HCT116 (cell line): ENCODE data around the gene YOD1. TPM values are rescaled to one million over a fixed set of nuclear protein-coding genes. Genes with fewer than 3 reads are reported as not detected.

Source experiments
- ATAC-seq: fragments of 200-7000 bp; cut with Tn5 transposase; 2 replicates; pipeline ENCODE4 v1.9.1; 2020; ENCODE audit warnings: mild to moderate bottlenecking, moderate library complexity
- BruUV-seq: library from RNA; stranded (reverse); fragments of 400-500 nt; replicated peaks from 2 replicates; lab custom pipeline; 2021; lab: Mats Ljungman, UMichigan
- CTCF ChIA-PET: fragments of 300-600 bp; sonication (Branson Sonifier 250); formaldehyde crosslinking; loops from one replicate; lab custom pipeline; 2021; ENCODE audit warnings: antibody characterized with exemption; lab: Charles Lee
- POLR2A ChIA-PET: fragments of 300-600, 350-600 bp; sonication (Branson Sonifier 250); formaldehyde crosslinking; loops from one replicate; lab custom pipeline; 2021; ENCODE audit warnings: antibody characterized with exemption; lab: Charles Lee
- RAD21 ChIA-PET, 2 experiments: fragments of 300-600 bp; sonication (Branson Sonifier 250); formaldehyde crosslinking; loops; one replicate each; lab custom pipeline; 2023; ENCODE audit warnings: low total read pairs in 2 of 2; ENCODE audit not compliant: uncharacterized antibody in 2 of 2, unreplicated experiment in 2 of 2, low non-redundant PET in 1 of 2; lab: Charles Lee
- DNase-seq: peaks from one replicate; pipeline ENCODE4 v3.0.0-alpha.2; 2010; ENCODE audit warnings: low read depth, low spot score
- H2AFZ ChIP-seq: fragments of 200-600 bp; shearing (Covaris generic), sonication (generic); 2 replicates; pipeline ENCODE4 v1.6.1; 2017; ENCODE audit warnings: low read depth, mixed run types, mixed read lengths, antibody characterized with exemption, low read length; ENCODE audit not compliant: poor library complexity, severe bottlenecking
- H3K27ac ChIP-seq: 2 replicates; pipeline ENCODE4 v1.5.1; 2012; ENCODE audit warnings: low read depth, low read length
- H3K27me3 ChIP-seq: fragments of 200-600 bp; sonication (generic); 2 replicates; pipeline ENCODE4 v1.6.1; 2016; ENCODE audit warnings: mixed run types, low read length, mixed read lengths; ENCODE audit not compliant: insufficient read depth
- H3K36me3 ChIP-seq, 2 experiments: fragments of 200-500 bp in 1 of 2; fragments of 200-600 bp in 1 of 2; sonication (Bioruptor generic) in 1 of 2; sonication (generic) in 1 of 2; 2 replicates each; pipeline versions ENCODE4 v1.5.1 to v1.6.1; 2014 to 2016; ENCODE audit warnings: low read length in 2 of 2, inconsistent platforms in 1 of 2, mixed read lengths in 1 of 2, mixed run types in 1 of 2; ENCODE audit not compliant: insufficient read depth in 2 of 2, control insufficient read depth in 1 of 2
- H3K4me1 ChIP-seq, 2 experiments: fragments of 200-600 bp in 1 of 2; sonication (generic) in 1 of 2; 2 replicates each; pipeline versions ENCODE4 v1.5.1 to v1.6.1; 2012 to 2017; ENCODE audit warnings: low read length in 2 of 2, inconsistent platforms in 1 of 2, mild to moderate bottlenecking in 1 of 2, mixed read lengths in 1 of 2, mixed run types in 1 of 2, moderate library complexity in 1 of 2; ENCODE audit not compliant: insufficient read depth in 2 of 2, control insufficient read depth in 1 of 2
- H3K4me2 ChIP-seq: fragments of 200-600 bp; sonication (generic); 2 replicates; pipeline ENCODE4 v1.6.1; 2017; ENCODE audit warnings: mixed run types, low read length, mixed read lengths
- H3K4me3 ChIP-seq, 2 experiments: fragments of 200-600 bp in 1 of 2; sonication (generic) in 1 of 2; replicated peaks in 1 of 2; 2 replicates each; pipeline ENCODE4 v1.5.1; 2011 to 2016; ENCODE audit warnings: low read length in 2 of 2, control low read depth in 1 of 2, low read depth in 1 of 2, mild to moderate bottlenecking in 1 of 2, mixed read lengths in 1 of 2, mixed run types in 1 of 2
- H3K79me2 ChIP-seq: fragments of 200-600 bp; sonication (generic); 2 replicates; pipeline ENCODE4 v1.6.1; 2017; ENCODE audit warnings: mild to moderate bottlenecking, mixed run types, low read length, moderate library complexity, mixed read lengths; ENCODE audit not compliant: insufficient read depth
- H3K9ac ChIP-seq: fragments of 200-600 bp; sonication (generic); 2 replicates; pipeline ENCODE4 v1.6.1; 2016; ENCODE audit warnings: low read length, mixed read lengths
- H3K9me2 ChIP-seq: fragments of 200-600 bp; sonication (generic), shearing (Covaris generic); 2 replicates; pipeline ENCODE4 v1.6.1; 2017; ENCODE audit warnings: mixed run types, mild to moderate bottlenecking, moderate library complexity; ENCODE audit not compliant: insufficient read depth
- H3K9me3 ChIP-seq, 2 experiments: fragments of 200-500 bp in 1 of 2; fragments of 200-600 bp in 1 of 2; sonication (Bioruptor generic) in 1 of 2; sonication (generic) in 1 of 2; 2 replicates each; pipeline ENCODE4 v1.6.1; 2014 to 2017; ENCODE audit warnings: low read length in 2 of 2, mixed read lengths in 2 of 2, inconsistent platforms in 1 of 2, low read depth in 1 of 2, mild to moderate bottlenecking in 1 of 2, mixed run types in 1 of 2, moderate library complexity in 1 of 2; ENCODE audit not compliant: control insufficient read depth in 1 of 2, insufficient read depth in 1 of 2
- H4K20me1 ChIP-seq: fragments of 200-600 bp; sonication (generic), shearing (Covaris generic); 2 replicates; pipeline ENCODE4 v1.6.1; 2017; ENCODE audit warnings: mixed run types, mild to moderate bottlenecking, moderate library complexity; ENCODE audit not compliant: insufficient read depth
- EGR1 ChIP-seq: IDR thresholded peaks from 2 replicates; pipeline ENCODE4 v1.6.1; 2012; ENCODE audit warnings: low read depth
- EZH2 ChIP-seq: fragments of 200-600 bp; sonication (generic); IDR thresholded peaks from 2 replicates; pipeline ENCODE4 v1.6.1; 2017; ENCODE audit warnings: antibody characterized with exemption, mixed run types
- POLR2A ChIP-seq: IDR thresholded peaks from 2 replicates; pipeline ENCODE4 v1.7.0; 2011; ENCODE audit warnings: borderline replicate concordance; ENCODE audit not compliant: insufficient read depth, insufficient read length; ENCODE audit errors: extremely low read depth
- RAD21 ChIP-seq: IDR thresholded peaks from 2 replicates; pipeline ENCODE4 v1.6.1; 2012; ENCODE audit warnings: low read depth, mild to moderate bottlenecking
- SIN3A ChIP-seq: IDR thresholded peaks from 2 replicates; pipeline ENCODE4 v1.6.1; 2012; ENCODE audit warnings: low read depth
- SP1 ChIP-seq: IDR thresholded peaks from 2 replicates; pipeline ENCODE4 v1.6.1; 2012; ENCODE audit warnings: low read depth
- SRF ChIP-seq: IDR thresholded peaks from 2 replicates; pipeline ENCODE4 v1.6.1; 2012; ENCODE audit warnings: low read depth
- TCF7L2 ChIP-seq: IDR thresholded peaks from 2 replicates; pipeline ENCODE4 v1.7.0; 2011; ENCODE audit warnings: borderline replicate concordance, inconsistent platforms; ENCODE audit not compliant: insufficient read depth, insufficient read length; ENCODE audit errors: extremely low read depth
- ZFX ChIP-seq: fragments of 450-650 bp; IDR thresholded peaks from 2 replicates; pipeline ENCODE4 v1.6.1; 2017
- intact Hi-C: fragments of 100-400 bp; cut with micrococcal nuclease; formaldehyde crosslinking; loops from 2 replicates; pipeline ENCODE4 v1.10.0; 2022
- total RNA-seq: library from RNA; stranded (reverse); gene quantifications from one replicate; pipeline ENCODE4 v1.2.1, GENCODE V29; 2021; ENCODE audit not compliant: unreplicated experiment
- TF ChIP-seq, protein P1 (sequence below), 3 experiments: fragments of 200-600 bp in 1 of 3; sonication (generic) in 1 of 3; IDR thresholded peaks in 2 of 3; conservative IDR thresholded peaks in 1 of 3; 2 replicates each; pipeline ENCODE4 v1.5.1; 2012 to 2017; ENCODE audit warnings: low read depth in 2 of 3, low read length in 2 of 3, antibody characterized with exemption in 1 of 3, borderline replicate concordance in 1 of 3, control low read depth in 1 of 3, mild to moderate bottlenecking in 1 of 3, mixed read lengths in 1 of 3, mixed run types in 1 of 3, moderate library complexity in 1 of 3; ENCODE audit not compliant: insufficient read depth in 1 of 3
- TF ChIP-seq, protein P2 (sequence below): IDR thresholded peaks from 2 replicates; pipeline ENCODE4 v1.6.1; 2012

The YOD1 gene
- total RNA-seq, 1 experiment from 2014 or later, result 13.6 TPM

DNA sequence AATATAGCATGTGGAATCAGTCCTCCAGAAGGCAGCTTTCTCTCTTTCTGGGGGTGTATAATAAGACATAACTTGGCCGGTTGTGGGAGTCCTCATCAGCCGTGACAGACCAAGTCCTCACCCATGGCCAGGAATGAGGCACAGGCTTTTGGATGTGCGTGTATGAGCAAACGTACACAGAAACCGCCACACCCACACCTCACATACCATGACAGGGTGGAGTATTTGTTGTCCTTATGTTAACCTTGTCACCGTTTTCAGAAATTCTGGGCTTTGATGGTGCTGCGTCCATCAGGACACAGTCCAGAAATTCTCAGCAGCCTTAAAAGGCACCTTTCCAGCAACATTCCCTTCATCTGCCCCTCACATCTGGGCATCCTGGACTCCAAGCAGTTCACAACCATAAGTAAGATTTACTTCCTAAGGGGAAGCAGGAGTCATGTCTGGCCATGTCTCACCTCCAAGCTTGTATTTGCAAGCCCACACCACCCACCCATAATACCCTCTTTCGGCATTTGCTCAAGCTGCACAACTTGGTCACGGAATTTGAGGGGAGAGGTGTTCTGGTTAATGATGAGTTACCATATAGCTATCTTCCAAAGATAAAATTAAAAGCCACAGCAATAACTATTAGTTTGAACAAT, 30.8 kb downstream of the YOD1 start (continued):
- TF ChIP-seq, protein P1, sequence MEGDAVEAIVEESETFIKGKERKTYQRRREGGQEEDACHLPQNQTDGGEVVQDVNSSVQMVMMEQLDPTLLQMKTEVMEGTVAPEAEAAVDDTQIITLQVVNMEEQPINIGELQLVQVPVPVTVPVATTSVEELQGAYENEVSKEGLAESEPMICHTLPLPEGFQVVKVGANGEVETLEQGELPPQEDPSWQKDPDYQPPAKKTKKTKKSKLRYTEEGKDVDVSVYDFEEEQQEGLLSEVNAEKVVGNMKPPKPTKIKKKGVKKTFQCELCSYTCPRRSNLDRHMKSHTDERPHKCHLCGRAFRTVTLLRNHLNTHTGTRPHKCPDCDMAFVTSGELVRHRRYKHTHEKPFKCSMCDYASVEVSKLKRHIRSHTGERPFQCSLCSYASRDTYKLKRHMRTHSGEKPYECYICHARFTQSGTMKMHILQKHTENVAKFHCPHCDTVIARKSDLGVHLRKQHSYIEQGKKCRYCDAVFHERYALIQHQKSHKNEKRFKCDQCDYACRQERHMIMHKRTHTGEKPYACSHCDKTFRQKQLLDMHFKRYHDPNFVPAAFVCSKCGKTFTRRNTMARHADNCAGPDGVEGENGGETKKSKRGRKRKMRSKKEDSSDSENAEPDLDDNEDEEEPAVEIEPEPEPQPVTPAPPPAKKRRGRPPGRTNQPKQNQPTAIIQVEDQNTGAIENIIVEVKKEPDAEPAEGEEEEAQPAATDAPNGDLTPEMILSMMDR (IDR thresholded peaks at IDR 0.05 in 2 of 3, conservative IDR thresholded peaks at IDR 0.05 in 1 of 3; ENCODE audit: borderline replicate concordance in 1 of 3, insufficient read depth in 1 of 3, low read depth in 2 of 3, low read length in 2 of 3), result no peak
- TF ChIP-seq TCF7L2 (no peak), SP1 (peak; percentile 55), POLR2A (no peak), ZFX (no peak)

DNA sequence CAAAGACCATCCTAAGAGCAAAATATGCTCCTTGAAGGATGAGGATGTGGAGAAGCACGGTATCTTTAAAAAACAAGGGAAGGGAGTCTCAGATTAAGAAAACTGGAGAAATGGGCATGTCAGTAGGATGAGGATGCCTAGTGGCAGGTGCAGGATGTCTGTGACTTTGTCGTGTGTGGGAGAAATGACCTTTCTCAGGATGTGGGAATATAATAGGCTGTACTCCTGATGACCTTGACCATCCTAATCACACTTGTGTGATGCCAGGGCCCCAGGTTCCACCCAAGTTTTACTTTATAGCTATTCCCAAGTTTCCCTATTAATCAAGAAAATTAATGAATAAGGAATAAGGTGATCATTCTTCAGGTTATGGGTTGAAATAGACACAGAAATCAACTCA, 31.3 kb downstream of the YOD1 start:
- Histone ChIP-seq H3K79me2 (no peaks in the 10 kb centered on the region), H4K20me1 (no peaks in the 10 kb centered on the region), H3K4me3 (peak overlapping the region in 1 of 2 experiments; percentile 37; a peak in 2 of 4 replicates), H3K36me3 (no peaks in the 10 kb centered on the region; a peak in 1 of 4 replicates), H3K4me2 (peak overlapping the region; percentile 72), H3K9ac (peak overlapping the region; percentile 54), H3K9me3 (no peaks in the 10 kb centered on the region), H3K9me2 (no peaks in the 10 kb centered on the region), H2AFZ (no peak overlapping the region), H3K27ac (no peak overlapping the region), H3K27me3 (no peaks in the 10 kb centered on the region), H3K4me1 (peaks cover 15 to 77% of the 10 kb centered on the region in 2 experiments)
- TSS peak; percentile 94 for BruUV-seq
- intact Hi-C loops, result no loop called here
- DNase-seq (no peak), ATAC-seq (no peak)
- no peak for TF ChIP-seq POLR2A
- 0 out of 2 replicates have a peak, but pooled peaks have one; percentile 1 for TF ChIP-seq SIN3A
- no peak for TF ChIP-seq SRF
- TF ChIP-seq, protein P2, sequence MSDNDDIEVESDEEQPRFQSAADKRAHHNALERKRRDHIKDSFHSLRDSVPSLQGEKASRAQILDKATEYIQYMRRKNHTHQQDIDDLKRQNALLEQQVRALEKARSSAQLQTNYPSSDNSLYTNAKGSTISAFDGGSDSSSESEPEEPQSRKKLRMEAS, result no peak; the same call in 1 of the 2 replicates
- no peak for TF ChIP-seq EGR1
- TF ChIP-seq EZH2, result no peak
- TF ChIP-seq RAD21, result no peak
- CTCF ChIA-PET, result interaction anchor here (1.5 kb wide), 1 partner anchor 107 kb away, joined by 5 read pairs; no protein-coding TSS in a partner anchor
- POLR2A ChIA-PET, result no interaction called here
- RAD21 ChIA-PET, result no interaction called here
